Non-pigmented ciliary epithelial cell (primary cell): ENCODE data around the gene MAST4.

Source experiments
- DNase-seq: peaks from one replicate; pipeline ENCODE4 v3.0.0-alpha.2; 2010; ENCODE audit warnings: low read depth

Gene MAST4

DNA sequence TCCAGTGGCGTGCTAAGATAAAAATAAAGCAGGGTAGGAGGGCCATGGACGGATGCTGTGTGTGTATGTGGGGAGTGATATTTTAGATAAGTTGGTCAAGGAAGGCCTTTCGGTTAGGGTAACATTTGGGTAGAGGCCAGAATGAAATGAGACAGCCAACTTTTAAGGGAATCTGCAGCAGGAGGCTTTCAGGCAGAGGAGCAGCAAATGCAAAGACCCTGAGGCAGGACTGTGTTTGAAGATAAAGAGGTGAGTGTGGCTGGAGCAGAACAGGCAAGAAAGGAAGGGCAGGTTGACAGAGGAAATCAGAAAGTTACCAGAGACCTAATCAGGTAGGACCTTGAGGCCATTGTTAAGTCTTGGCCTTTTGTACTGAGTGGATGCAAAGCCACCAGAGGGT is 106.2 kb downstream of the MAST4 start:
- DNase-seq, result no peak

DNA sequence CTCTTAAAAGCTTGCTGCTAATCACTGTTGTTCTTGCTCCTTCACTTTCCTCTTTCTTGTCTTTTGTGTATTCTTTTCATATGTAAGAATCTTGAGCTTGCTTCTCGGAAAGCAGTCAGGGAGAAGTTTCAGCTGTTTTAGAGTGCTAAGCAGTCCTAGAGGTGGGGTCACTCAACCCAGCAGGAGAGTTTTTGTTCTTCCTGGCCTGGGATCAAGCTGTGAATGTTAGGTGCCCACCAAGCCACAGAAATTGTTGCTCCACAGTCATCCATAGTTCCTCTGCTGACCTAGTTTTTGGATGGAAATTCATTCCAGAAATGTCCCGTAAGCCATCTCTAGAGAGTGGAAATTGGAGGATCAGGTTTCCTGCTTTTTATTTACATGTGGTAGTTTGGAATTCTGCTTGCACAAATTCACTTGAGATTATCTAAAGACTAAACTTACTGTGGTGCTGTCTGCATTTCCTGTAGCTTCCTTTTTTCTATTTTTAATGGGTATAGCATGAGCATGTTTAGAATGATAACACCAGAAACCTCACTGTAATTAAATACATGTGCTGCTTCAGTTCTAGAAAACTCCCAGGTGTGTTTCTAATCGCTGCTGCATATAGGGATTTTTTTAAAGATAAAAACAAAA is 108.7 kb downstream of the MAST4 start:
- no peak for DNase-seq

DNA sequence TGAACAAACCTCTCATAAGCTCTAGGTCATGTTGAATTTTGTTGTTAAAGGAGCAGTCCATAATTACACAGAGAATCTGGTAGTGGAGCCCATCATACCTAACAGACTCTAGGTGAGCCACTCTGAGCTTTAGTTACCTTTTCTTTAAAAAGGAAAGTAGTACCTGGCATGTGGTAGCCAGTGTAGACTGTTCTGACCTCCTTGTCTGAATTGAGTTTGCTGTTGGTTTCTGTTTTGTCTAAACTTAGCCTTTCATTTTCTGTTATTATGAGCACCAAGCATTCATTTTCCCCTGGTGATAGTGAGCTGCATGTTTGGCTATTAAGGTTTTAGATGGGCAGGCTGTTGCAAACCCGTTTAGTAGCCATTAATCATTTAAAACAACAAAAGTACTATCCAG is 112.2 kb downstream of the MAST4 start:
- DNase-seq, result no peak

DNA sequence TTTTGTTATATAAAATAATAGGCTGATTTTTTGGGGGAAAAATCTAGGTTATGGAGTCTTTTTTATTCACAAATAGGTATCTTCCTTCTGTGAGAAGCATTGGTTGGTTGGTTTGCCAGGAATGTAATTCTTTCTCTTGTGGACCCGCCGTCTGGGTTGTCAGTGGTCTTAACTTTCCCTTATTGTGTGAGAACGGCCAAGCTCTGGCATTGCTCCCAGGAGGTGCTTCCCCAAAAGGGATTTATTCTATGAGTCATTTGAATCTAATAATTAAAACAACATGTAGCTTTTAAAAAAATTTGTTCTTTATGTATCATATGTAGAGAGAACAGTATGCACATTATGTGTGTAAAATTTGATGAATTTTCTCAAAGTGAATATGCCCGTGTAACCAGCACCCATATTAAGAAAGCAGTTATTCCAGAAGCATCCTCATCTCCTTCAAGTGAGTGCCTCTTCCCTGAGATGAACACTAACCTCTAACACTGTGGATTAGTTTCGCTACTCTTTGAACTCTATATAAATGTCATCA is 114.4 kb downstream of the MAST4 start:
- peak; percentile 13 for DNase-seq

DNA sequence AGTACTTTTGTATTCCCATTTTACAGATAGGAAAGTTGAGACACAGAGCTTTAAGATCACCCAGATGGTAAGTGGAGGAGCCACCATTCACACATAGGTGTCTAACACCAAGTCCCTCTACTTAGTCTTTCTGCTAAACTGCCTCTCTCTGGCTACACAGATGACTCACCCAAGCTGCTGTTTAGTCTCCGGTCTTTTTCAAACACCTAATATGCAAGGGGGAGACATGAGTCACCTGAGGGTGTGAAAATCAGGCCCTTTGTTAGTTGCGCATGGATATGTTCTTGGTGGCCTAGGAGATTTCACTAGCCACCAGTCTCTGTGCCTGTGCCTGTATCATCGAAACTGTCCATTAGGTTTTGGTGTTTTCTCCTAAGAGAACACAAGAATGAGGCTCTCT is 117.8 kb downstream of the MAST4 start:
- peak; percentile 17 for DNase-seq

DNA sequence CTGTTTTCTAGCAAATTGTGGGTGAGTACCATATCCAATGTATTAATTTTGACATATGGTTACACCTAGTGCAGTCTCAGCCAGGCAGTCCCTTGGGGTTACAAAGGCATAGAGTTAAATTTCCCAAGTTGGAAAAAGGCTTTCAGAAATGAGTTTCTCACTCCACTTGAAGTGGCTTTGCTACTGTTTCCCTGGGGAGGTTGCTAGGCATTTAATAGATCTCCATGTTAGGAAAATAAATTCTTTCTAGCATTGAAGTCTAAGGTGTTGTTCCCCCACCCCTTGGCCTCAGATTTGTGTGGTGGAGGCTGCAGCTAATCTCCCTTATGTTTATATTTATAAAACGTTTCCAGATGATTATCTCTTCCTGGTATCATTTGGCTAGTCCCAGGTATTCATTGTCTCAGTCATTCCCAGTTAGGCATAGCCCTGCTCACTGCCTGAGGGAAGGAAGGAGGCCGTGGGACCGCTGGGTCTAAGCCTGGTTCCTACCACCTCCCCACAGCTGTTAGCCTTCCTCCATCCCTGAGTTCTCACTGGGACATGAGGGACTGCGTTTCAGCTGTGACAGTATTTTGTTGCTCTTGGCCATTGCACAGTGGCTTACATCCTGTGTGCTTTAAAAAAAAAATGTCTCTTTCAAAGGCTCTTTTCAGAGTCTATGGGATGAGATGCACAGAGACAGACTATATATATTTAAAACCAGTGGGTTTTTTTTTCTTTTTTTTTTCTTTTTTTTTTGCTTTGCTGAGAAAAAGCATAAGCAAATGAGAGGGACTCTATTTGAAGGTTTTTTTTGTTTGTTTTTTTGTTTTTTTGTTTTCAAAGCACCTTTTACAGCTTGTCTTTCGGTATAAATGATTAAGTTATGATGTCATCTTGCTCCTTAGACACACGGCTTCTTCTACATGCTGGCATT is 121.5 kb downstream of the MAST4 start:
- DNase-seq, result no peak

DNA sequence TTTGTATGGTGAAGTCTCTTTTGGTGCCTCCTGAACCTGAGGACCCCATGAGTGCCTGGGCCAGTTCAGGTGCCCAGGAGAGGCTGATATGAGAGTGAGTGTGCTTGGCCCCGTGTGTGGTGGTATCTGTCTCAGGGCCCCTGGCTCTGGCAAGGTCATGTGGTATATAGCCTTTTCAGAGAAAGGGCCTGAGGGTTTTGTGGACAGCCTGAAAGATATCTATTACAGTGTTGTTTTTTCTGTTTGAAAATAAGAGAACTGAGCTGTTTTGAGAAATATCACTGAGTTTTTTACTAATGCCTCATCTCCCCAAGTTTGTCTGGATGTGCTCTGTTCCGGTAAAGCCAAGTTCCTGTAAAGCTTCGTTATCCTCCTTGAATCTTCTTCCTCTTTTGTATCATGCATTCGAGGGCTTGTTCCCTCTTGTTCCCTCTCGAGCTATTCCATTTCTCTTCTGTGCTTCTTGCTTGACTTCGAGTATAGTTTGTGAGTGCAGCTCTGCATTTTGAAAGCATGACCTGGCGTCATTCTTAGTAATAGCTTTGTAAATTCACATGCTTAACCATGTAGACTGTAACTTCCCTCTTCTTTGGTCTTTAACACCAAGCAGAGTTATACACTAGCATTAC is 122.3 kb downstream of the MAST4 start:
- no peak for DNase-seq

DNA sequence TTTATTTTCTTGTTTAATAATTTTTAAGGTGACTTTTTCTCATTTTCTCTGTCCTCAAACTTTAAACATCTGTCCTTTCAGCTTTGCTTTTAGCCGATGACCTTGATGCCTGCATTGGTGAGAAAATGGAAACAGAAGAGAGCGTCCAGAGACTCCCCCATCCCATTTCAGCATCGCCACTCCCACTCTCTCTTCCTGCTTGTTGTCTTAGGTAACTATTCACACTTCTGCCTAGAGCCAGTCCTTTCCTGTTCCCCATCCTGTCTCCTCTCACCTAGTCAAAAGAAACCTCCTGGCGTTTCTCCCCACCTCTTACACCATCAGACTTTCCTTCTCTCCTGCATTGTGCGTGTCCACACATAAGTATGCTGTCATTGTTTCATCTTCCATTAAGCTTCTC is 124.6 kb downstream of the MAST4 start:
- no peak for DNase-seq

DNA sequence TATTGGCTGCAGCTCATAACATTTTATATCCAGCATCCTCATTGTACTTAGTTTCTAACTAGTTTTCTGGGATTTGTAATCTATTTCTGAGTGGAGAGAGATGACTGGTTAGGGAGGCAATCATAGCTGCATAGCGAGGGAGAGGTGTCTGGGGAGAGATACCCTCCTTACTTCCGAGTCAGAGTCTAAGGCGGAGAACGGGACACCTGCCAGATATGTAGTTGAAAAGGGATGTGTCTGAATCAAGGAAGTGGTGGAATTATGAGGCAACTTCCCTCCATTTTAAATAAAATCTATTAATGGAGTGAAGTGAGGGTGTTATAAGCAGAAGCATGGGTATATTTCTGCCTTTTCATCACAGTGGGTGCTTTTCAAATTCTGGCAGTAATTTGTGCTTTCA is 126.5 kb downstream of the MAST4 start:
- DNase-seq, result no peak

DNA sequence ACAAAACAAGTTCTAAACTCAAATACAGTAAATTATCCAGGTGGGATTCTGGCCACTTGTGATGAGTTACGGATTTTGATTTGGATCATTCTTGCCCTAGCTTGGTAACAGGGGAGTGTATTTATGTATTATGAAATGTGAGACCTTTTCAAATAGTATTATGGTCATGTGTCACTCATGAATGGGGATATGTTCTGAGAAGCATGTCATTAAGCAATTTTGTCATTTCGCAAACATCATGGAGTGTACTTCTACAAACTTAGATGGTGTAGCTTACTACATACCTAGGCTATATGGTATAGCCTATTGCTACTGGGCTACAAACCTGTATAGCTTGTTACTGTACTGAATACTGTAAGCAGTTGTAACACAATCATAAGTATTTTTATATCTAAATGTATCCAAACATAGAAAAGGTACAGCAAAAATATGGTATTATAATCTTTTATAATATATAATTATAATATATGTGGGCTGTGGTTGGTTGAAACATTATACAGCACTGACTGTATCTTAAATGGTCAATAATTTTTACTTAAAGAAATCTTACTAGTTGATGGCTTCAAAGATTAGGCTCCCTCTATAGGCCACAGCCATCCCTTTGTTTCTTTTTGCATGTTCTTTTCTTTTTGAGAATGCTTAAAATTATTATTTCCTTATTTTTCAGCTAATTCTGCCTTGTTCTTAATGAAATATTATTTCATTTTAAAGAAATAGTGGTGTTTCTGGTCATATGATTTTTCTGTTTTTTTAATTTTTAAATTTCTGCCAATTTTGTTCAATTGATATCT is 128.4 kb downstream of the MAST4 start:
- no peak for DNase-seq

DNA sequence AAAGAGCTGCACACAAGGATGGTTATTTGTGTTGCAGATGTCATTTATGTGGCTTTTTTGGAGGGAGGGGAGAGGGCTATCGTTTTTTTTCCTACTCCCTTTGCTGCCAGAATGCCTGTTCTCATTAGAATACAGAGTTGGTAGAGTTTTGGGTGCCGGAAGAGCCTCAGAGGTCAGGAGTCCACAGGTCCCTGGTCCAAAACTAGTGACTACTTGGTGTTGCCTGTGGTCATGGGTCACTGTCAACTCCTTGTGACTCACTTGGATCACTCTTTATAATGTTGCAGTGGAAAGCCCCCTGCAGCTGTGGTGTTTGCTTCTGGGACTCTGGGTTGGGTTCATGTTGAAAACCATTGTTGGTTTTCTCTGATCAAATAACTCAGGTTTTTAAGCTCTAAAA is 131.4 kb downstream of the MAST4 start:
- no peak for DNase-seq

DNA sequence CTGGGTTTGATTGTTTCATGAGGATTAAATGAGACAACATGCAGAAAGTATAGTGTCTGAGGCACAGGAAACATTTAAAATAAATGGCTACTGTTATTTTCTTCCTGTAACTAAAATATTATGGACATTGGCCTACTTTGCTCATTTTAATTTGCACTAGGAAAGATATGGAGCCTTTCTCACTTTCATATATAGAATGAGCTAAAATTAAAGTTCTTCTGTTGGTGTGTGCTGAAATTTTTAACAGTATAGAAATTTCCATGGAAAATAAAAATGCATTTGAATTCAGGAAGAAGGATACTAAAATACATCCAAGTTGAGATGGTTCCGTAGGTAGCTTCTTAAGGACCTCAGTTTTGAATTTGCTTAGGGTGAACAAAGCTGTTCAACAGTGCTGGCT is 131.9 kb downstream of the MAST4 start:
- no peak for DNase-seq

DNA sequence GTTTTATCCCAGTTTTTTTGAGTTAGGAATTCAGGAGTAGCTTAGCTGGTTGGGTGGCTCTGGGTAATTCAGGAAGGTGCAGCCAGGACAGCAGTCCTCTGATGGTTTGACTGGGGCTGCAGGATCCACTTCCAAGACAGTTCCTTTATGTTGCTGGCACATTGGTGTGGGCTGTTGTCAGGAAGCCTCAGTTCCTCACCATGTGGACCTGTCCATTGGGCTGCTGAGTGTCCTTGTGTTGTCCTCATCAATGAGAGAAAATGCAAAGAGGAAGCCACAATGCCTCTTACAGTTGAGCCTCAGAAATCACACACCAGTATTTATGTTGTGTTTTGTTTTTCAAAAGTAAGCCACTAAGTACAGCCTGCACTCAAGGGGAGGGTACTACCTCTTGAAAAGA is 140.9 kb downstream of the MAST4 start:
- DNase-seq, result no peak

DNA sequence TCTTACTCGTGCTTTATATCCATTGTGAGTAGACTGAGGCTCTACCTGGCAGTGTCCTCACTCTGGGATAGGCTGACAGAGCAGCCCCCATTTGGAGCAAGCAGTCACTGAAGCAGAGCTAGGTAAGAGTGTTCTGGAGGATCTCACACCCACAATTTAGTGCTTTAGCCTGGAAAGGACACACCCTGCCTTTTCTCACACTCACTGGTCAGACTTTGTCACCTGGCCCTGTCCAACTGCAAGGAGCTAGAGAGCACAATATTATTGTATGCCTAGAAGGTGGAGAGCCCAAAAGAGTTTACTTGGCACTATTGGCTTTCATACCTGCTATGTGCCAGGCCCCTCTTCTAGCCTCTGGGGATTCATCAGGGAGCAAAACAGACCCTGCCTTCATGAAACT is 141.9 kb downstream of the MAST4 start:
- no peak for DNase-seq

DNA sequence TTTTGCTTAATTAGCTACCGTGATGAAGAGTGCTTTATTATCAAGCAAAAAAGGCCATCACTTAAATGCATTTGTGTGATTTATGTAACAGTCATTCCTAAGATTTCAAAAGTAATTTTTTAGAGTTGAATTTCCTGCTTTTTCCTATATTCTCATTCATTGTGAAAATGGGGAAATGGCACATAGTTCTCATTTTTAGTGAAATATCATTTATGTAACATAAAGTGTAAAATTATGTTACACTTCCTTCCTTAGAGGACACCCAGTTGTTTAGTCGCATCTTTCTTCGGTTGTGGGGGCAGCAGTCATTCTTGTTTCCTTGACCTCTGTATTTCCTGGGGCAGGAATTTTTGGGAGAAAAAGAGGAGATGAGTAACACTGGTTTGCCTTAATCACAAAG is 142.8 kb downstream of the MAST4 start:
- no peak for DNase-seq

DNA sequence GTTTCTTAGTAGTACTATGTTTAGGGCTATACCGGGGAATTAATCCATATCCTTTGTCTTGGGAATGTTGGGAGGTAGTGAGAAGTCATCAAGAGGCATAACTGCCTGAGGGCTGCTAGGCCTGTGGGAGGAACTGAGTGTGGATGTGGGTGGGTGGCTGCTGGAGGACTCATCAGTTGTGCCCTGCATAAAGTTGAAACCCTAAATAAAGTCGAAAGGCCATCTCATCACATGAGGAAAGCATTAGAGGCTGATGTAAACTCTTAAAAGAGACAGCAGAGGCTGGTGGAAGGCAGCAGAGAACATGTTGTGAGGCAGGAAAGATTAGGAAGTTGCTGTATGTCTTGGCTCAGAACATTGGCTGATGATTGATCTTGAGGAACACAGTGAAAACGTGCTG is 143.8 kb downstream of the MAST4 start:
- DNase-seq, result no peak

DNA sequence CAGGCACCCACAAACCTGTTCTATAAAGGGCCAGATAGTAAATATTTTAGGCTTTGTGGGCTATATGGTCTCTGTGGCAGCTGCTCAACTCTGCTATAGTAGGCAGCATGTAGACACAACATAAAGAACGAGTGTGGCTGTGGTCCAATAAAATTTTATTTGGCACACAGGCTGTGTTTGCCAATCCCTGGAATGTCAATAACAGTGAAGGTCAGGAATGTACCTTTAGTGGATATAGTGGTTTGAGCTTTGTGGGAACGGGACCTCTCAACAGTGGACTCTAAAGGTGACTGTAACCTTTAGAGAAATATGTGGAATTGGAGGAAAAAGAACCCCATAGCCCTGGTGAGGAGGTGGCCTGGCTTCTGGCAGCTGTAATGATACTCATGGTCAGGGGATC is 145.2 kb downstream of the MAST4 start:
- DNase-seq, result no peak

DNA sequence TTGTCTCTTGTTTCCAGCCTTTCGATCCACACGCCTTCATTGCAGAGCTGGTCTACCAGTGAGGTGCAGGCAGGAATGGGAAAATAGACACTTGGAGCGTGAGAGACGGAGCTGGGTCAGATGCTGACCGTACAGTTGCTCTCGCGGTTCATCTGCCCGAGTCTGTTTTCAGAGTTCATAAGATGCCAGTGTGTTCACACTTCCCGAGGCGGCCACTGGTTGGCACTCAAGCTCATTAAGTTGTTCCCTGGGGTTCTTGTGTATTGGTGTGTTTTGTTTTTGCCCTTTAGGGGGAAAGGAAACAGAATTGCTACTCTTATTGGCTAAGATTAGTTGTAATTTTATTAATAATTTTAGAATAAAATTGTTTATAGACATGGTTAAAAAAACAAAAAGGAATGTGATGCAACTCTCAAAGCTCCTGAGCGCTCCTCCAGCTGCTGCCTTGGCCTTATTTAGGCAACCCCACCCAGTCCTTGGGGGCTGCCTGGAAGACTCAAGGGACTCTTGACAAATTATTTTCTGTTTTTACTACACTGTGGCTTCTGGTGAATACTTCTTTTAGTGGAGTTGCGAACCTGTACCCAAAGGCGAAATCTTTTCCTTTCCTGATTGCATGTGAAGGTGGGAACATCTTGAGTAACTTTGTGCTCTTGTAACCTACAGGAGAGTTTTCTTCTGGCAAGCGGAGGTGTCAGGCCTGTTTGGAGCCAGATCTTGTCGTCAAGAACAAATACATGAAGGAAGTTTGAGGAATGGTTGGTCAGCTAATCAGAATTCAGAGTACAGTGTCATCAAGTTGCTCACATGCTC is 146.1 kb downstream of the MAST4 start:
- DNase-seq, result no peak

DNA sequence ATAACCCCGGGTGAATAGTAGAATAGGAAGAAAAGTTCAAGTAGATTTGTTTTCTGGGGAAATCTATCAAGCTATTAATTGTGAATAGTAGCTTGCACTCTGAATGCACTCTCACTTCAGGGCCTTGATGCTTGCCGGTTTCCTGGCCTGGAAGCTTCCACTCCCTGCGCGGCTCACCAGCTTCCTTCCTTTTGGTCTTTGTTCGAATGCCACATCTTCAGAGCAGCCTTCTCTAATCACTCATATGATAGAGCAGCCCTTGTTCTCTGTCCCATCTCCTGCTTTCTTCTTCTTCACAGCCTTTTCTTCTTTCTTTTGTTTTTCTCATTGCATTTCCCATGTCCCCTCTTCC is 146.7 kb downstream of the MAST4 start:
- no peak for DNase-seq

DNA sequence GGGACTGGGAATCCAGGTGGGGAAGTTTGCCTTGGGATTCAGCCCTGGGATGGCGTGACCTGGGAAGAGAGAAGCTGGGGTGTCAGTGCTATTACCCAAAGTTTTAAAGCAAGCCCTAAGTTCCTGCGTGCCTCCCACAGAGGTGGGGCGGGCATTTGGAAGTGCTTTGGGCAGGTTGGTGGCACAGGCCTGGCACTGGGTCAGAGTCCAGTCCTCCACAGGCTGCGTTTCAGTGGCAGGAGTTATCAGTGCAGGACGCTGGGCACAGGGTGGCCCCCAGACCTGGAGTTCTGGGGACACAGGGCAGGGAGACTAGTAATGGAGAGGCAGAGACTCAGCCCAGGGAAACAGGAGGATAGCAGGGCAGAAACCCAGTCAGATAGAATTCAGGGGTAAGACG is 147.2 kb downstream of the MAST4 start:
- no peak for DNase-seq

DNA sequence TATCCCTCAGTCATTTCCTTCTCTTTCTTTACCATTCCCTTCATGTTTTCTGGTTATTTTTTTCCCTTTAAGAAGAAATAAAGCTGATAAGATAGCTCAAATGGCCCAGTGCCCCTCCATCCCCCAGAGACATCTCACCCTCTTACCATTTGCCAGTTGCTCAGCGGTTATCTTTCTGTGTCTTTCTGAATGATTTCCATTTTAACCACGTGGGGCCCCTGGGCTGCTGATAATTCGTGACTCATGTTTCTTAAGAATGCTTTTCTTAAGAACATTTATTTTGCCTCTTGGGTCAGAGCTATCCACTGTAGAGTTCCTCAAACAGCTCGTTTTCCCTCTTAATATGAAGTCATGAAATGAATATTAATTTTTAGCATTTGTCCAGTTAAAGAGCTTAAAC is 147.8 kb downstream of the MAST4 start:
- peak; percentile 15 for DNase-seq
